Sigmoid colon (tissue), 7 donors: ENCODE data around the gene RASSF5. TPM values are rescaled to one million over a fixed set of nuclear protein-coding genes. Genes with fewer than 3 reads are reported as not detected.

Source experiments
- DNase-seq: peaks from one replicate; pipeline ENCODE4 v3.0.0-alpha.2; 2019
- H3K27ac ChIP-seq, 4 donors: fragments of 200-600 bp; sonication (generic); one replicate each; pipeline ENCODE4 v1.5.1; 2016 to 2019; ENCODE audit warnings: mild to moderate bottlenecking in 1 of 4
- H3K27me3 ChIP-seq, 3 donors: fragments of 200-600 bp; sonication (generic); one replicate each; pipeline ENCODE4 v1.5.1; 2019; ENCODE audit warnings: mild to moderate bottlenecking in 1 of 3
- H3K36me3 ChIP-seq, 4 donors: fragments of 200-600 bp; sonication (generic); one replicate each; pipeline ENCODE4 v1.5.1; 2016 to 2019
- H3K4me1 ChIP-seq, 4 donors: fragments of 200-600 bp; sonication (generic); one replicate each; pipeline ENCODE4 v1.5.1; 2017 to 2019
- H3K4me3 ChIP-seq, 4 donors: fragments of 200-600 bp; sonication (generic); one replicate each; pipeline ENCODE4 v1.5.1; 2017 to 2019; ENCODE audit warnings: mild to moderate bottlenecking in 2 of 4, moderate library complexity in 1 of 4
- H3K9me3 ChIP-seq, 4 donors: fragments of 200-600 bp in 3 of 4; sonication (generic) in 3 of 4; one replicate each; pipeline versions ENCODE4 v1.5.1 to v1.6.1; 2013 to 2019
- CTCF ChIP-seq, 4 experiments: fragments of 450-650 bp in 3 of 4; fragments of 200-600 bp in 1 of 4; IDR thresholded peaks; one replicate each; pipeline ENCODE4 v1.5.1; 2016 to 2019; ENCODE audit warnings: antibody characterized with exemption in 4 of 4, mild to moderate bottlenecking in 3 of 4, moderate library complexity in 2 of 4
- EP300 ChIP-seq, 4 donors: sonication (generic); formaldehyde crosslinking; IDR thresholded peaks; one replicate each; pipeline ENCODE4 v1.6.1; 2017; ENCODE audit warnings: antibody characterized with exemption in 4 of 4
- POLR2A ChIP-seq, 2 donors: fragments of 450-650 bp; IDR thresholded peaks; one replicate each; pipeline ENCODE4 v1.6.1; 2016; ENCODE audit warnings: antibody characterized with exemption in 2 of 2, mild to moderate bottlenecking in 2 of 2, moderate library complexity in 2 of 2
- POLR2AphosphoS5 ChIP-seq, 4 donors: sonication (generic); formaldehyde crosslinking; IDR thresholded peaks; one replicate each; pipeline ENCODE4 v1.6.1; 2017; ENCODE audit warnings: antibody characterized with exemption in 4 of 4
- WGBS, 2 donors: extraction: QIAGEN DNeasy Blood & Tissue Kit; methylation state at CpG; one replicate each; pipeline ENCODE4 v1.1.7; 2013; 5-methylcytosine and 5-hydroxymethylcytosine counted together
- intact Hi-C: fragments of 100-400 bp; cut with DNase I; formaldehyde crosslinking; loops from one replicate; pipeline ENCODE4 v1.15.1; 2023
- polyA plus RNA-seq, 3 donors: library from polyadenylated mRNA; stranded (reverse); fragments of 200-250 nt; gene quantifications; one replicate each; pipeline ENCODE4 v1.2.3, GENCODE V29; 2013
- total RNA-seq, 4 donors: library from RNA; depleted of rRNA; stranded (reverse); fragments of >200 nt; gene quantifications; one replicate each; pipeline ENCODE4 v1.1.0, GENCODE V29; 2016
- donor health status: healthy with polysubstance abuse.
- donor health status: Bipolar disorder and iron deficiency.
- donor health status: healthy.

Gene RASSF5
- total and polyA plus RNA-seq, 7 donors = 2.5 to 25.9 (median 4.3) TPM

GRCh38 chr1:206506405-206507283 lies 687 bp upstream of the RASSF5 start:
- Histone ChIP-seq H3K4me3 (peak overlapping the region; percentile 31 to 72 (median 63)), H3K36me3 (no peaks in the 10 kb centered on the region), H3K9me3 (no peaks in the 10 kb centered on the region), H3K27ac (peak overlapping the region in 2 of 4 donors; percentile 47 to 55), H3K4me1 (peaks cover 0 to 40% (median 22%) of the 10 kb centered on the region in 4 donors), H3K27me3 (peaks cover 8 to 19% (median 10%) of the 10 kb centered on the region in 3 donors)
- intact Hi-C loops = no loop called here
- TF ChIP-seq POLR2AphosphoS5 (IDR thresholded peaks at IDR 0.05) (no peak), POLR2A (IDR thresholded peaks at IDR 0.05) (no peak), CTCF (IDR thresholded peaks at IDR 0.05) (no peak), EP300 (IDR thresholded peaks at IDR 0.05) (no peak)
- WGBS, 2 donors = 12% methylated on average over 48 of the region's 48 CpGs
- no peak for DNase-seq

GRCh38 chr1:206508130-206508889 lies 979 bp downstream of the RASSF5 start:
- intact Hi-C loops = no loop called here
- H3K4me3 ChIP-seq = peak overlapping the region; percentile 31 to 72 (median 63)
- no peak for TF ChIP-seq EP300 (IDR thresholded peaks at IDR 0.05)
- no peak for TF ChIP-seq POLR2AphosphoS5 (IDR thresholded peaks at IDR 0.05)
- 22 to 41% methylated on average over 15 of the region's 15 CpGs for WGBS, 2 donors
- peak overlapping the region in 3 of 4 donors; percentile 47 to 64 (median 55) for H3K27ac ChIP-seq
- H3K9me3 ChIP-seq = no peaks in the 10 kb centered on the region
- peaks cover 8 to 19% (median 10%) of the 10 kb centered on the region in 3 donors for H3K27me3 ChIP-seq
- peaks cover 0 to 44% (median 27%) of the 10 kb centered on the region in 4 donors for H3K4me1 ChIP-seq
- no peak for DNase-seq
- no peaks in the 10 kb centered on the region for H3K36me3 ChIP-seq

GRCh38 chr1:206508956-206509355 lies 1.6 kb downstream of the RASSF5 start:
- no peak for TF ChIP-seq CTCF (IDR thresholded peaks at IDR 0.05)
- TF ChIP-seq EP300 (IDR thresholded peaks at IDR 0.05) = no peak
- TF ChIP-seq POLR2AphosphoS5 (IDR thresholded peaks at IDR 0.05) = no peak
- TF ChIP-seq POLR2A (IDR thresholded peaks at IDR 0.05) = no peak
- no peaks in the 10 kb centered on the region for H3K36me3 ChIP-seq
- 32 to 53% methylated on average over 6 of the region's 6 CpGs for WGBS, 2 donors
- peaks cover 0 to 43% (median 33%) of the 10 kb centered on the region in 4 donors for H3K4me1 ChIP-seq
- H3K27ac ChIP-seq = peak overlapping the region in 2 of 4 donors; percentile 13 to 64
- intact Hi-C loops = no loop called here
- H3K27me3 ChIP-seq = peaks cover 8 to 19% (median 10%) of the 10 kb centered on the region in 3 donors
- no peaks in the 10 kb centered on the region for H3K9me3 ChIP-seq
- DNase-seq = no peak
- no peak overlapping the region for H3K4me3 ChIP-seq

- no peak overlapping the region for H3K4me3 ChIP-seq
- DNase-seq = no peak
- no peak overlapping the region for H3K27ac ChIP-seq
- H3K9me3 ChIP-seq = no peaks in the 10 kb centered on the region
- no peak for TF ChIP-seq CTCF (IDR thresholded peaks at IDR 0.05)
- intact Hi-C loops = no loop called here
- WGBS, 2 donors = 75 to 84% methylated on average over 12 of the region's 12 CpGs
- H3K36me3 ChIP-seq = no peaks in the 10 kb centered on the region
- peaks cover 8 to 19% (median 10%) of the 10 kb centered on the region in 3 donors for H3K27me3 ChIP-seq
- peaks cover 0 to 40% (median 34%) of the 10 kb centered on the region in 4 donors for H3K4me1 ChIP-seq
Measured at GRCh38 chr1:206509612-206510257, 2.4 kb downstream of the RASSF5 start.
